Kidney (tissue), 14 donors: ENCODE measurements around the gene KCNA10. TPM values are rescaled to one million over a fixed set of nuclear protein-coding genes. Genes with fewer than 3 reads are reported as not detected.

ENCODE experiments used
- DNase-seq, 5 donors: peaks; one replicate each; pipeline ENCODE4 v3.0.0-alpha.2; 2013 to 2020
- FAIRE-seq: peaks from 2 replicates; lab custom pipeline; 2012; peaks lifted over from hg19 to GRCh38; lab: Jason Lieb, UNC
- H3K27ac ChIP-seq, 2 donors: one replicate each; pipeline ENCODE4 v1.7.0; 2013; ENCODE audit warnings: low read depth in 2 of 2, low read length in 2 of 2, inconsistent platforms in 1 of 2
- H3K27me3 ChIP-seq: one replicate; pipeline ENCODE4 v1.7.1; 2013; ENCODE audit warnings: low read length, inconsistent platforms; ENCODE audit not compliant: control insufficient read depth, insufficient read depth
- H3K36me3 ChIP-seq, 3 donors: one replicate each; pipeline versions ENCODE4 v1.7.0 to v1.7.1; 2013; ENCODE audit warnings: low read length in 3 of 3, control low read depth in 1 of 3, inconsistent platforms in 1 of 3; ENCODE audit not compliant: insufficient read depth in 3 of 3, control insufficient read depth in 2 of 3
- H3K4me1 ChIP-seq, 3 donors: one replicate each; pipeline versions ENCODE4 v1.7.0 to v1.7.1; 2013; ENCODE audit warnings: low read length in 3 of 3, inconsistent platforms in 1 of 3, low read depth in 1 of 3; ENCODE audit not compliant: control insufficient read depth in 2 of 3, insufficient read depth in 2 of 3
- H3K4me3 ChIP-seq, 3 donors: one replicate each; pipeline versions ENCODE4 v1.7.0 to v1.8.1; 2013; ENCODE audit warnings: low read length in 3 of 3, control low read depth in 1 of 3, inconsistent platforms in 1 of 3
- H3K9ac ChIP-seq, 3 donors: one replicate each; pipeline versions ENCODE4 v1.7.0 to v1.7.1; 2013; ENCODE audit warnings: low read length in 3 of 3, control low read depth in 1 of 3, inconsistent platforms in 1 of 3
- H3K9me3 ChIP-seq, 3 donors: one replicate each; pipeline versions ENCODE4 v1.7.0 to v1.7.1; 2013; ENCODE audit warnings: low read length in 3 of 3, control low read depth in 1 of 3, inconsistent platforms in 1 of 3; ENCODE audit not compliant: control insufficient read depth in 2 of 3, insufficient read depth in 1 of 3
- CTCF ChIP-seq: IDR thresholded peaks from 3 replicates; pipeline ENCODE4 v1.5.1; 2012; ENCODE audit warnings: mild to moderate bottlenecking, moderate library complexity, borderline replicate concordance; ENCODE audit not compliant: insufficient read depth; ENCODE audit errors: extremely low read depth
- intact Hi-C: fragments of 100-400 bp; cut with DNase I; formaldehyde crosslinking; loops from one replicate; pipeline ENCODE4 v1.11.1; 2022
- polyA plus RNA-seq: library from polyadenylated mRNA; stranded (reverse); fragments of 350-450 nt; fragmentation: Illumina TruSeq; extraction: RNeasy Lipid Tissue Mini Kit (QIAGEN cat#74804); gene quantifications from one replicate; pipeline ENCODE4 v1.2.3, GENCODE V29; 2014; ENCODE audit warnings: low read depth, low replicate concordance; ENCODE audit not compliant: insufficient read depth
- total RNA-seq: library from RNA; stranded (reverse); fragmentation: NEBNext Ultra II Directional; extraction: Animal tissue kit (Norgen Biotek cat#: 25700); gene quantifications from one replicate; pipeline ENCODE4 v1.2.1, GENCODE V29; 2021
- donor health status: control.
- donor health status: control.
- donor health status: control.
- donor health status: control.
- donor health status: control.
- donor health status: DM: yes; HTN: yes; CAD: no.
- donor health status: Normal renal cell carcinoma (clear cell type).

KCNA10 gene
- total and polyA plus RNA-seq, 2 donors from 2014 or later: not detected

DNA sequence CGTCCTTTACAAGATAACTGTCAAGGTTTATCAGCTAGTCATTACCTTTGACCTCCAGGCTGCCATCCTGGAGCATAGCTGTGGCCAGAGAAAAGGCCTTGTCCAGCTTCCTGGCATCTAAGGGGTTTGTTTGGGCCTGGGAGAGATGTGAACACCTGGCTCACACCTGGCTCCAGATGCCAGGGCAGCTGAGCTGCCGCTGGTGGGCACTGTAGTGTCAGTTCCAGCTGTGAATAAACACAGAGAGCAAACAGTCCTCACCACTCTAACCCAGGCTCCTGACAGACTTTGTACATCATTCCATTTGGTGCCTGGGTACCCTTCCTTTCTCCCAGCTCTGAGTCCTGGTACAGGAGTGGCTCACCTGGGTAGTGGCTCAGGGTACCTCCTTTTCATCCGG is 14.3 kb upstream of the KCNA10 start:
- no peak overlapping the region for H3K4me3 ChIP-seq
- no peak overlapping the region for H3K27ac ChIP-seq
- DNase-seq: no peak
- H3K36me3 ChIP-seq: no peaks in the 10 kb centered on the region
- no peaks in the 10 kb centered on the region for H3K27me3 ChIP-seq
- TF ChIP-seq CTCF: no peak
- H3K9me3 ChIP-seq: no peaks in the 10 kb centered on the region
- no peak overlapping the region for H3K9ac ChIP-seq
- intact Hi-C loops: no loop called here
- H3K4me1 ChIP-seq: no peaks in the 10 kb centered on the region
- FAIRE-seq: no peak

DNA sequence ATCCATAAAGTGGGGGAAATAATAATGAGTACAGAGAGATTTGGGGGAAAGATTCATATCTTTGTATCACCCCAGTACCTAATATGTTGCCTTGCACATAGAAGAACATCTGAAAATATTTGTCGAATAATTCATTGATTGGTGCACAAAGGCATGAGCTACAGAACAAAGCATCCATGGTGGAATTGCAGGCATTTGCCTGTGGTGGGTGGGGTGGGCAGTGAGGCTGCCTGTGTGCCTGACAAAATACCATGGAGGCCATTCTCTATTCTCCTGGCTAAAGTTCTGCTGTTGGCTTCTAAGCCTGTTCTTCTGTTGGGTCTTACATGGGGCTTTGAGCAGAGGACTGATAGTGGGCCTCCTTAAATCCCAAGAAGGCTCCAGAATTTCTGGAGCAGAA is 10.0 kb upstream of the KCNA10 start:
- Histone ChIP-seq H3K9me3 (no peaks in the 10 kb centered on the region), H3K4me3 (no peak overlapping the region), H3K27me3 (no peaks in the 10 kb centered on the region), H3K4me1 (peaks cover 0 to 4% (median 0%) of the 10 kb centered on the region in 3 donors), H3K27ac (no peak overlapping the region), H3K9ac (no peak overlapping the region), H3K36me3 (no peaks in the 10 kb centered on the region)
- intact Hi-C loops: no loop called here
- TF ChIP-seq CTCF: no peak
- FAIRE-seq: no peak
- DNase-seq: no peak

GRCh38 chr1:110526201-110526780 is 7.3 kb upstream of the KCNA10 start:
- Histone ChIP-seq H3K9me3 (no peaks in the 10 kb centered on the region), H3K4me1 (peaks cover 0 to 4% (median 0%) of the 10 kb centered on the region in 3 donors), H3K9ac (no peak overlapping the region), H3K4me3 (no peak overlapping the region), H3K27ac (no peak overlapping the region), H3K27me3 (no peaks in the 10 kb centered on the region), H3K36me3 (no peaks in the 10 kb centered on the region)
- FAIRE-seq (no peak), DNase-seq (no peak)
- TF ChIP-seq CTCF: no peak
- intact Hi-C loops: no loop called here

DNA sequence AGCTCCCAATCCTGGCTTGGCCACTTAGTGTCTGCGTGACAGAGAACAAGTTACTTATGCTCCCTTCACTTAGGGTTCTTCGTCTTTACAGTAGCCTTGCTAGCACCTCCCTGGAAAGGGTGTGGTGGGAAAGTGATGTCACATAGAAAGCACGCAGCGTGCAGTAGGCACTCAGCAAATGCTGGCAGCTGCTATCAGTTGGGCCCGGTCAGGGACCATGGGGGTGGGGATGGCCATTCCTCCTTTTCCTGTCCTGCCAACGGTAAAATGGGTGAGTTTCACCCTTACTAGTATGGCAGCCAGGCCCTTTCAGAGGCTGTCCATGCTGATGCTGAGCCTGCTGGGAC is 6.2 kb upstream of the KCNA10 start:
- H3K4me3 ChIP-seq: no peak overlapping the region
- no peaks in the 10 kb centered on the region for H3K27me3 ChIP-seq
- no peak overlapping the region for H3K27ac ChIP-seq
- no peak for TF ChIP-seq CTCF
- H3K36me3 ChIP-seq: no peaks in the 10 kb centered on the region
- peaks cover 0 to 4% (median 0%) of the 10 kb centered on the region in 3 donors for H3K4me1 ChIP-seq
- H3K9ac ChIP-seq: no peak overlapping the region
- no peaks in the 10 kb centered on the region for H3K9me3 ChIP-seq
- no peak for DNase-seq
- no peak for FAIRE-seq
- intact Hi-C loops: no loop called here
